GM19193 (cell line): Measurements from ENCODE around the gene ARHGEF16.

Source experiments
- POLR2A ChIP-seq: IDR thresholded peaks from 4 replicates; pipeline ENCODE4 v1.6.1; 2011; ENCODE audit not compliant: insufficient read depth, insufficient read length; ENCODE audit errors: extremely low read depth

Gene ARHGEF16

GRCh38 chr1:3453891-3454810, at the start of gene ARHGEF16:
ARHGEF16 (plus strand) TSS chr1:3454665; CDS start chr1:3463085, 8,420 bp downstream.
- TF ChIP-seq POLR2A = no peak

GRCh38 chr1:3404801-3405200, 49.7 kb upstream of the ARHGEF16 start:
- no peak for TF ChIP-seq POLR2A

- TF ChIP-seq POLR2A = no peak
Observed at GRCh38 chr1:3405491-3405890, 49.0 kb upstream of the ARHGEF16 start.

DNA sequence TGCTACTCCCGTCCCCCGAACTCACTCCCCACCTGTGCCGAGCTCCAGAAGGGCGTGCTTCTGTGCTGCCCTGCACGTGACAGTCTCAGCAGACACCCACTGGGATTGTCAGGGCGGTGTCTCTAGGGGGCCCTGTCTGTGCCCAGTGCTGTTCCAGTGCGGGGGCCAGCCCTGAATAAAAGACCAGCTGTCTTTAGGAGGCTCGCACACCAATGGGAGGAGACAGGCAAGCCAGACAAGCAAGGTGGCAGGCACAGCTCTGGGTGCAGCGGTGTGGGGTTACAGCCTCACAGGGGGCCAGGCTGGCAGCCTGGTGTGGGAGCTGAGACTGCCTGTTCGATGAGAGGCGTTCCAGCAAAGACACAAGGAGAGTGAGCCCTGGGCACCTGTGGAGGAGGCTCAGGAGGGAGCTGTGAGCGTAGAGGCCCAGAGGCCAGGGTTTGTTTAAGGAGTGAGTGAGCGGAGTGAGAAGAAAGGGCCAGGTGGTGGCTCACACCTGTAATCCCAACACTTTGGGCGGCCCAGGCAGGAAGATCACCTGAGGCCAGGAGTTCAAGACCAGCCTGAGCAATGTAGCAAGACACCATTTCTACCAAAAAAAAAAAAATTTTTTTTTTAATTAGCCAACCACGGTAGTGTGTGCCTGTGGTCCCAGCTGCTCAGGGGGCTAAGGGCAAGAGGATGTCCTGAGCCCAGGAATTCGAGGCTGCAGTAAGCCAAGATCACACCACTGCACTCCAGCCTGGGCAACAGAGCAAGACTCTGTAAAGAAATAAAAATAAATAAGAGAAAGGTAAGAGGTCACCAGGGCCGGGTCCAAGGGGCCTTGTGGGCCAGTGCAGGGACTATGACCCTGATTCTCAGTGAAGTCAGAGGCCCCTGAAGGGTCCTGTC, 48.2 kb upstream of the ARHGEF16 start:
- no peak for TF ChIP-seq POLR2A

DNA sequence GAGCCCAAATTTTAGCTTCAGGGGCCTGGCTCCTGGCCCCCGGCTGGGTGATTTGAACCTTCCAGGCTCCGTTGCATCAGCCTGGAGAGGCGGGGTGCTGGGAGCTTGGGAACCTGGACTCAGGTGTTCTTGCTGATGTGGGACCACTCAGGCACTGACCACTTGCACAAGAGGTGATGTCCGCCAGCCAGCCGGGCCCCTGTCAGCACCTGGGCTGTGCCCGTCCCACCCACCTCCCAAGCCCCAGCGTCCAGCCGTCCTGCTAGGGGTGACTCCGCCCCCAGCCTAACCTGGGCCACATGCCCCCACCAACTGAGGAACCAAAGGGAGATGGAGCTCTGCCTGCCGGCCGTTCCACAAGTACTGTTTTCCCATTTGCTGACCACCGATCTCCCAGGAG, 47.4 kb upstream of the ARHGEF16 start:
- TF ChIP-seq POLR2A = no peak

DNA sequence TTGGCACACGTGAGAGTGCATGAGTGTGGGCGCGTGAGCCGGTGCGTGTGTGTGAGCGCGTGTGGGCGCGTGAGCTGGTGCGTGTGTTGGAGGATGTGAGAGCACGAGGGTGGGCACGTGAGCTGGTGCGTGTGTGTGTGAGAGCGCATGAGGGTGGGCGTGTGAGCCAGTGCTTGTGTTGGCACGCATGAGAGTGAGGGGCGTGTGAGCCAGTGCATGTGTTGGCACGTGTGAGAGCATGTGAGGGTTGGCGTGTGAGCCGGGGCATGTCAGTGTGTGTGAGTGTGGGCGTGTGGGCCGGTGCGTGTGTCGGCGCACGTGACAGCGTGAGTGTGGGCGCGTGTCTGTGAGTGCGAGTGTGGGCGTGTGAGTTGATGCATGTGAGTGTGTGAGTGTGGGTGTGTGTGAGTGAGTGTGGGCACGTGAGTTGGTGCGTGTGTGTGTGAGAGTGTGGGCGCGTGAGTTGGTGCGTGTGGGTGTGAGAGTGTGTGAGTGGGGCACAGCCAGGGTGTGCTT, 45.7 kb upstream of the ARHGEF16 start:
- TF ChIP-seq POLR2A = no peak

- TF ChIP-seq POLR2A = no peak
Observed at GRCh38 chr1:3409366-3410141, 44.9 kb upstream of the ARHGEF16 start.

GRCh38 chr1:3410142-3410925, 44.1 kb upstream of the ARHGEF16 start:
- TF ChIP-seq POLR2A = no peak

- no peak for TF ChIP-seq POLR2A
Observed at GRCh38 chr1:3411806-3412205, 42.7 kb upstream of the ARHGEF16 start.

DNA sequence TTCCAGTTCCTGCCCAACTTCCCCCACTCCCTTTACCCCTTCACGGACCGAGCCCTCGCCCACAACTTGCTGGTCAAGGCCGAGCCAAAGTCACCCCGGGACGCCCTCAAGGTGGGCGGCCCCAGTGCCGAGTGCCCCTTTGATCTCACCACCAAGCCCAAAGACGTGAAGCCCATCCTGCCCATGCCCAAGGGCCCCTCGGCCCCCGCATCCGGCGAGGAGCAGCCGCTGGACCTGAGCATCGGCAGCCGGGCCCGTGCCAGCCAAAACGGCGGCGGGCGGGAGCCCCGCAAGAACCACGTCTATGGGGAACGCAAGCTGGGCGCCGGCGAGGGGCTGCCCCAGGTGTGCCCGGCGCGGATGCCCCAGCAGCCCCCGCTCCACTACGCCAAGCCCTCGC, 42.1 kb upstream of the ARHGEF16 start:
- no peak for TF ChIP-seq POLR2A

DNA sequence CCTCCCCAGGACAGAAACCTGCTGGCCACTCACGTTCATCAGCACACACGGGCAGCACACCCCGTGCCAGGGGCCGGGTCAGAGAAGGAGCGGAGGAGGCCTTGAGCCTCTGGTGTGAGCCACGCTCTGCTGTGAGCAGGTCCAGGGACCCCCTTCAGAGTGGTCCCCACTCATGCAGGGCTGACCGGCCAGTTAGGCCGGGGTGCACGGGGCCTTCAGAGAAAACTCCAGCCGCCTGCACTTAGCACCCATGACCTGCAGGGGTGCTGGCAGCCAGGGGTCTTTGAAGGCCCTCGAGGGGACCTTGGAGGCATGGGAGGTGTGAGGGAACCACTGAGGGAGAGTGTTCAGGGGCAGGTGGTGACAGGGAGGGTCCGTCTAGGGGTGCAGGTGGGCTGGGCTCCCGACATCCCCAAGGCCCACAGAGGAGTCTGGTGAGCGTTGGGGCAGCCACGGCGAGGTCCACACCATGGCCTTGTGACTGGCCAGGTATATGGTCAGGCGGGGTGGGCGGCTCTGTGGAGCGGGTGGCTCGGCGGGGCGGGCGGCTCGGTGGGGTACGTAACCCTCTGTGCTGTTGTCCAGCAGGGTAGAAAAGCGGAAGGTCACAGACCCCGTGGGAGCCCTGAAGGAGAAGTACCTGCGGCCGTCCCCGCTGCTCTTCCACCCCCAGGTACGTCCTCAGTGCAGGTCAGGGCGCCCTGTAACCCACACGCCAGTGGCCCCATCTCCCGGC, 40.3 kb upstream of the ARHGEF16 start:
- no peak for TF ChIP-seq POLR2A

DNA sequence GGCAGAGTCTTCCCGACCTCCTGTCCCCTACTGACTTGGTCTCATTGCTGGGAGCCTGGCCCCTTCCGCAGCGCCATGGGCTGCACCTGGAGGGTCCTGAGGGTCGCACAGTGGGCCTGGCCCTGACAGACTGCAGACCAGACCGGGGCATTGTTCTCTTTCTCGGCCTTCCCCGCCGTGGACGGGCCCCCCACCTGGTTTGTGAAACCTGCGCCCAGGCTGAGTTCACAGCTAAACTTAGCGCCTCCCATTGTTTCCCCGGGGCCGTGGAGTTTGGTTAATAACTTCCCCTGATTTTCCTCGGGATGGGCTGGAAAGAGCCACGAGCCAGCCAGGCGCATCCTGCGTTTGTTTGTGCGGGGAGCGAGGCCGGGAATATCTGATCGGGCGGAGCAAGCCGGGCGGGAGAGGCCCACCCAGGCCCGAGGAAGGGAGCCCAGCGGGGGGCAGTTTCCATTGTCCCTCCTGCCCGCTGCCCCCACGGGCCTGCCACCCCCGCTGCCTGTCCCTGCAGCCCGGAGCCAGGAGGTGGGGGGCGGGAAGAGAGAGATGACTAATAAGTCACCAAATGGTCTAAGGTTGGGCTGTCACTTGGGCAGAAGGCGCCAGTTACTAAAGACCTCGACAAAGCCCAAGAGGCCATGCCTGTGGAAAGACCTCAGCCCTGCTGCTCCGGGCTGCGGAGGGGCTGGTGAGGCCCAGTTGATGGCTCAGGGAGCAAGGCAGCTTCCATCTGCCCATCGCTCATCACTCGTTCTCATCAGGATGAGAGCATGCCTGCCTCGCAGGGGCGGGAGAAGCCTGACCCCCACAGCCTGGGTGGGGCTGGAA, 39.0 kb upstream of the ARHGEF16 start:
- TF ChIP-seq POLR2A = no peak
